SU-DHL-6 (cell line): Measurements from ENCODE around the gene GPBP1L1.

ENCODE experiments used
- H2AFZ ChIP-seq: fragments of 200-600 bp; sonication (generic); 2 replicates; pipeline ENCODE4 v1.6.1; 2014; ENCODE audit warnings: low read depth, mild to moderate bottlenecking, moderate library complexity, mixed read lengths, antibody characterized with exemption, low read length; ENCODE audit not compliant: severe bottlenecking
- H3F3A ChIP-seq: fragments of 200-600 bp; shearing (Covaris generic); 2 replicates; pipeline ENCODE4 v1.6.0; 2016; ENCODE audit warnings: antibody characterized with exemption, mild to moderate bottlenecking; ENCODE audit not compliant: insufficient read depth
- H3K27ac ChIP-seq: fragments of 200-600 bp; sonication (generic); 2 replicates; pipeline ENCODE4 v1.5.1; 2016; ENCODE audit warnings: low read depth, mild to moderate bottlenecking, low read length, moderate library complexity, mixed read lengths
- H3K27me3 ChIP-seq: fragments of 200-600 bp; sonication (generic), shearing (Covaris generic); 2 replicates; pipeline ENCODE4 v1.6.0; 2014; ENCODE audit warnings: mild to moderate bottlenecking, low read length
- H3K36me3 ChIP-seq: fragments of 200-600 bp; sonication (generic); 2 replicates; pipeline ENCODE4 v1.6.1; 2014; ENCODE audit warnings: mild to moderate bottlenecking, low read length, mixed read lengths
- H3K4me2 ChIP-seq: fragments of 300-600, 200-600 bp; shearing (Covaris generic), sonication (generic); 2 replicates; pipeline ENCODE4 v1.6.0; 2014; ENCODE audit warnings: low read length, low read depth, mild to moderate bottlenecking; ENCODE audit not compliant: poor library complexity, severe bottlenecking
- H3K4me3 ChIP-seq: fragments of 200-600 bp; sonication (generic); 2 replicates; pipeline ENCODE4 v1.5.1; 2014; ENCODE audit warnings: antibody characterized with exemption, low read length, mild to moderate bottlenecking, mixed read lengths; ENCODE audit not compliant: insufficient read depth, poor library complexity, severe bottlenecking
- H3K79me2 ChIP-seq: fragments of 200-600 bp; sonication (generic); 2 replicates; pipeline ENCODE4 v1.6.1; 2014; ENCODE audit warnings: mild to moderate bottlenecking, low read length, moderate library complexity; ENCODE audit not compliant: insufficient read depth
- H3K9ac ChIP-seq: fragments of 200-600 bp; sonication (generic); 2 replicates; pipeline ENCODE4 v1.7.0; 2014; ENCODE audit warnings: mild to moderate bottlenecking, low read length
- H3K9me2 ChIP-seq: fragments of 200-600 bp; sonication (generic); replicated peaks from 2 replicates; pipeline ENCODE4 v1.6.1; 2014; ENCODE audit warnings: low read length; ENCODE audit not compliant: insufficient read depth
- H3K9me3 ChIP-seq: fragments of 200-600 bp; sonication (generic); 2 replicates; pipeline ENCODE4 v1.6.1; 2014; ENCODE audit warnings: low read length, mixed read lengths; ENCODE audit not compliant: insufficient read depth
- H4K20me1 ChIP-seq: fragments of 200-600 bp; sonication (generic); 2 replicates; pipeline ENCODE4 v1.6.1; 2014; ENCODE audit warnings: low read depth, mild to moderate bottlenecking, antibody characterized with exemption, low read length, moderate library complexity, mixed read lengths
- EZH2phosphoT487 ChIP-seq: fragments of 200-600 bp; sonication (generic), shearing (Covaris generic); conservative IDR thresholded peaks from 2 replicates; pipeline ENCODE4 v1.6.1; 2018; ENCODE audit warnings: mild to moderate bottlenecking, antibody characterized with exemption, low read length, moderate library complexity, mixed read lengths
- TF ChIP-seq, protein P1 (sequence below): fragments of 200-600 bp; sonication (generic); IDR thresholded peaks from one replicate; pipeline ENCODE4 v1.5.1; 2017; ENCODE audit warnings: antibody characterized with exemption, mild to moderate bottlenecking, low read length, moderate library complexity; ENCODE audit not compliant: insufficient read depth, poor library complexity, severe bottlenecking

The GPBP1L1 gene

DNA sequence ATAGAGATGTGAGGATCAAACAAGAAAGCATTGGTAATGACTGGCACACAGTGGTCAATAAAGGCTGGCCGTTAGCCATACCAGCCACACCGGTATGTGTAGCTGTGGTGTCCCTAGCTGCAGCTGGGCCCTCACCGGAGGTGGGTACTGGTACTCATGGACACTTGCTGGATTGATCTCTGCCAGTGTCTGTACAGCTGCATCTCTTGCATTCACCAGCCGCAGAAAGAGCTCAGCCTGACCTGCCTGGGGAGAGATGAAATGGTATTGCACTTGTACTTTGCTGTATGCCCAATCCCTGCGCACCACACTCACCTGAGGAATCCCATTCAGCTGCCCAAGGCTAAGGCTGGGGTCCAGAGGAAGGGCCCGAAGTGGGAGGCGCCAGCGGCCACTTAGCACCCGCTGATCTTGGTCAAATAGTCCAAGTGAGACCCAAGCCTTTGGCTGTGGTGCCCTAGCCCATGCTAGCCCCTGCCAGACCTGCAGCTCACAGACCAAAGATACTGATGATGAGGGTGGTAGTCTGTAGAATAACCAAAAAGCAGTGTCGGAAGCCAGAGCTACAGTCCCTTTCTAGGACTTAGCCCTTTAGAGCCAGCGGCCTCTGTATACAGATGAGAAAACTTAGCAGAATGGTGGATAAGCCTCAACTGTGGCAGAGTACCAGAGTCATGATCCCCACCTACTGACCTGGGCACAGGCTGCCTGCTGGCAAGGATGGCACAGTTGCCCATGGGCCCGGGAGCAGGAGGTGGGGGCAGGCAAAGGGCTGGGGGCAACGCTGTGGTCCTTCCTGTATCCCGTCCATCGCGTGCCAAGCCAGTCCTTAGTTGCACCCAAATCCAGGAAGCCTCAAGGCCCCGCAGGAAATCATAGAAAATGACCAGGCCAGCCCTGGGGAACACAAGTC, 65.5 kb downstream of the GPBP1L1 start:
- Histone ChIP-seq H3F3A (peaks cover 42% of the 10 kb centered on the region), H4K20me1 (no peaks in the 10 kb centered on the region), H3K27me3 (no peaks in the 10 kb centered on the region), H3K4me2 (no peak overlapping the region), H3K9me2 (no peaks in the 10 kb centered on the region), H3K9me3 (no peaks in the 10 kb centered on the region), H3K4me3 (no peak overlapping the region), H3K79me2 (no peaks in the 10 kb centered on the region), H3K36me3 (peaks cover 22% of the 10 kb centered on the region), H2AFZ (no peak overlapping the region), H3K9ac (no peak overlapping the region), H3K27ac (peak overlapping the region; percentile 28; the same call in 1 of the 2 replicates)
- TF ChIP-seq, protein P1, sequence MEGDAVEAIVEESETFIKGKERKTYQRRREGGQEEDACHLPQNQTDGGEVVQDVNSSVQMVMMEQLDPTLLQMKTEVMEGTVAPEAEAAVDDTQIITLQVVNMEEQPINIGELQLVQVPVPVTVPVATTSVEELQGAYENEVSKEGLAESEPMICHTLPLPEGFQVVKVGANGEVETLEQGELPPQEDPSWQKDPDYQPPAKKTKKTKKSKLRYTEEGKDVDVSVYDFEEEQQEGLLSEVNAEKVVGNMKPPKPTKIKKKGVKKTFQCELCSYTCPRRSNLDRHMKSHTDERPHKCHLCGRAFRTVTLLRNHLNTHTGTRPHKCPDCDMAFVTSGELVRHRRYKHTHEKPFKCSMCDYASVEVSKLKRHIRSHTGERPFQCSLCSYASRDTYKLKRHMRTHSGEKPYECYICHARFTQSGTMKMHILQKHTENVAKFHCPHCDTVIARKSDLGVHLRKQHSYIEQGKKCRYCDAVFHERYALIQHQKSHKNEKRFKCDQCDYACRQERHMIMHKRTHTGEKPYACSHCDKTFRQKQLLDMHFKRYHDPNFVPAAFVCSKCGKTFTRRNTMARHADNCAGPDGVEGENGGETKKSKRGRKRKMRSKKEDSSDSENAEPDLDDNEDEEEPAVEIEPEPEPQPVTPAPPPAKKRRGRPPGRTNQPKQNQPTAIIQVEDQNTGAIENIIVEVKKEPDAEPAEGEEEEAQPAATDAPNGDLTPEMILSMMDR, result no peak
- no peak for TF ChIP-seq EZH2phosphoT487

- H3K4me3 ChIP-seq, result no peak overlapping the region
- H3K79me2 ChIP-seq, result no peaks in the 10 kb centered on the region
- peaks cover 33% of the 10 kb centered on the region for H3K36me3 ChIP-seq
- TF ChIP-seq, protein P1, result no peak
- H3K27ac ChIP-seq, result no peak overlapping the region
- H3K4me2 ChIP-seq, result no peak overlapping the region
- no peak overlapping the region for H2AFZ ChIP-seq
- H3K9me2 ChIP-seq, result no peaks in the 10 kb centered on the region
- no peaks in the 10 kb centered on the region for H3K9me3 ChIP-seq
- H3K27me3 ChIP-seq, result no peaks in the 10 kb centered on the region
- H3K9ac ChIP-seq, result no peak overlapping the region
- no peaks in the 10 kb centered on the region for H4K20me1 ChIP-seq
- peaks cover 48% of the 10 kb centered on the region for H3F3A ChIP-seq
Observed at GRCh38 chr1:45619149-45619921, 67.0 kb downstream of the GPBP1L1 start.

- no peak overlapping the region for H3K27ac ChIP-seq
- no peak for TF ChIP-seq EZH2phosphoT487
- TF ChIP-seq, protein P1, result no peak
- no peaks in the 10 kb centered on the region for H3K9me3 ChIP-seq
- no peaks in the 10 kb centered on the region for H4K20me1 ChIP-seq
- H3K4me3 ChIP-seq, result no peak overlapping the region
- peaks cover 63% of the 10 kb centered on the region for H3F3A ChIP-seq
- peaks cover 49% of the 10 kb centered on the region for H3K36me3 ChIP-seq
- H3K9ac ChIP-seq, result no peak overlapping the region
- no peaks in the 10 kb centered on the region for H3K79me2 ChIP-seq
- H3K27me3 ChIP-seq, result no peaks in the 10 kb centered on the region
- no peaks in the 10 kb centered on the region for H3K9me2 ChIP-seq
- H2AFZ ChIP-seq, result no peak overlapping the region
- H3K4me2 ChIP-seq, result no peak overlapping the region
Observed at GRCh38 chr1:45617618-45618017, 68.7 kb downstream of the GPBP1L1 start.
